GM08714 (cell line): ENCODE measurements around the gene RCOR3.

Experiments used
- H3K4me3 ChIP-seq: fragments of 200-500 bp; sonication (Bioruptor generic); 2 replicates; pipeline ENCODE4 v1.5.1; 2014; ENCODE audit warnings: mild to moderate bottlenecking, low read length, inconsistent platforms
- ZNF274 ChIP-seq: IDR thresholded peaks from 2 replicates; pipeline ENCODE4 v1.6.1; 2012; ENCODE audit warnings: mild to moderate bottlenecking, low read depth, low read length

RCOR3 gene

GRCh38 chr1:211353562-211354212, 94.5 kb downstream of the RCOR3 start:
- H3K4me3 ChIP-seq: no peak overlapping the region
- no peak for TF ChIP-seq ZNF274

DNA sequence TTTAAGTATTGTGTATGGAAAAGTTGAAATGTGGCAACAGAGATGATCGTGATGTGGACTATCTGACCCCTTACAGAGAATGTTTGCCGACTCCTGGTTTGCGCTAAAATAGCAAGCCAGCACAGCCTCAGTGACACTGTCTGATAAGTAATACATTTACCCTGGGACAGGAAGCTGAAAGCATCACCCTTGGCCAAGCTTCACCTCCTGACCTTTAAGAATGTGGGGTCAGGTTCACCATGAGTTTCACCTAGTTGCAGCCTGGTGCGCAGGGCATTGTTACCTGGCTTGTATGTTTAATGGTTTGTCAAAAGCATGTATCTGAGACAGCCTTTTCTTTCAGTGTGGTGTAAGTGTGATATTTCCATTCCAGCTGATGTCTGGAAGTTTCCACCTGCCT, 96.7 kb downstream of the RCOR3 start:
- no peak for TF ChIP-seq ZNF274
- no peak overlapping the region for H3K4me3 ChIP-seq

- TF ChIP-seq ZNF274: no peak
- H3K4me3 ChIP-seq: no peak overlapping the region
These were observed 97.7 kb downstream of the RCOR3 start for GRCh38 chr1:211356723-211357407.

GRCh38 chr1:211358685-211359084, 99.5 kb downstream of the RCOR3 start:
- no peak for TF ChIP-seq ZNF274

GRCh38 chr1:211359876-211360275, 100.7 kb downstream of the RCOR3 start:
- no peak for TF ChIP-seq ZNF274
- no peak overlapping the region for H3K4me3 ChIP-seq

More at GRCh38 chr1:211358685-211359084, 99.5 kb downstream of the RCOR3 start:
- H3K4me3 ChIP-seq: no peak overlapping the region

DNA sequence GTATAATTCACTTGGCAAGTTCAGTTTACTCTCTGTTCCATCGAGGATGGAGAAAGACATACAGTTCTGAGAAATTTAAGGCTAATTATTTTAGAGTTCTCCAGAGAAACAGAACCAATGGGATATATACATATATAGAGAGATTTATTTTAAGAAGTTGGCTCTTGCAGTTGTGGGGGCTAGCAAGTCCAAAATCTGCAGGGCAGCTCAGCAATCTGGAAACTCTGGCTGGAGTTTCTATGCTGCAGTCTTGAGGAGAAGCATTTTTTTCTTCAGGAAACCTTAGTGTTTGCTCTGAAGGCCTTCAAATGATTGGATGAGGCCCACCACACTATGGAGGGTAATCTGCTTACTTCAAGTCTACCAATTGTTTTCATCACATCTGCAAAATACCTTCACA, 102.0 kb downstream of the RCOR3 start:
- no peak overlapping the region for H3K4me3 ChIP-seq
- no peak for TF ChIP-seq ZNF274
